Endodermal cell (in vitro differentiated cells): ENCODE measurements around the gene CLSTN2. TPM values are rescaled to one million over a fixed set of nuclear protein-coding genes. Genes with fewer than 3 reads are reported as not detected.

ENCODE experiments used
- DNase-seq: peaks from one replicate; pipeline ENCODE4 v3.0.0-alpha.2; 2017
- H3K27ac ChIP-seq: 2 replicates; pipeline ENCODE4 v1.5.1; 2013; ENCODE audit warnings: mild to moderate bottlenecking, low read depth, low read length, moderate library complexity
- H3K27me3 ChIP-seq: 2 replicates; pipeline ENCODE4 v1.6.1; 2013; ENCODE audit warnings: mild to moderate bottlenecking, low read length, moderate library complexity; ENCODE audit not compliant: insufficient read depth, control insufficient read depth, poor library complexity, severe bottlenecking
- H3K36me3 ChIP-seq: 2 replicates; pipeline ENCODE4 v1.7.0; 2013; ENCODE audit warnings: mild to moderate bottlenecking, low read length, moderate library complexity; ENCODE audit not compliant: control insufficient read depth, insufficient read depth
- H3K4me1 ChIP-seq: one replicate; pipeline ENCODE4 v1.7.0; 2013; ENCODE audit warnings: low read length; ENCODE audit not compliant: control insufficient read depth, insufficient read depth
- H3K4me3 ChIP-seq: 2 replicates; pipeline ENCODE4 v1.5.1; 2013; ENCODE audit warnings: mild to moderate bottlenecking, low read length, moderate library complexity
- H3K9ac ChIP-seq: 2 replicates; pipeline ENCODE4 v1.6.1; 2013; ENCODE audit warnings: mild to moderate bottlenecking, low read length, moderate library complexity; ENCODE audit not compliant: poor library complexity, severe bottlenecking; ENCODE audit errors: extremely low read depth
- H3K9me3 ChIP-seq: 2 replicates; pipeline ENCODE4 v1.6.1; 2013; ENCODE audit warnings: mild to moderate bottlenecking, low read length, moderate library complexity; ENCODE audit not compliant: control insufficient read depth
- H3K27ac Mint-ChIP-seq: 2 replicates; pipeline ENCODE4 v1.8.0; 2020; ENCODE audit warnings: mixed read lengths
- H3K27me3 Mint-ChIP-seq: 2 replicates; pipeline ENCODE4 v1.8.0; 2021; ENCODE audit warnings: mild to moderate bottlenecking, mixed read lengths; ENCODE audit not compliant: insufficient read depth
- H3K36me3 Mint-ChIP-seq: 2 replicates; pipeline ENCODE4 v1.8.0; 2020; ENCODE audit warnings: low read depth, mixed read lengths
- H3K4me1 Mint-ChIP-seq: 2 replicates; pipeline ENCODE4 v1.8.0; 2020; ENCODE audit warnings: mixed read lengths
- H3K4me3 Mint-ChIP-seq: 2 replicates; pipeline ENCODE4 v1.8.0; 2020; ENCODE audit warnings: mild to moderate bottlenecking, moderate library complexity, mixed read lengths
- H3K9me3 Mint-ChIP-seq: 2 replicates; pipeline ENCODE4 v1.8.0; 2020; ENCODE audit warnings: mild to moderate bottlenecking, mixed read lengths
- CTCF ChIP-seq: fragments of 200-600 bp; sonication (generic); conservative IDR thresholded peaks from 2 replicates; pipeline ENCODE4 v1.5.0; 2021; ENCODE audit warnings: antibody characterized with exemption, mild to moderate bottlenecking
- WGBS, 2 experiments: methylation state at CpG; one replicate each; pipeline versions ENCODE4 v1.1.5 to v1.1.7; 2013; ENCODE audit warnings: missing lambda C conversion rate in 2 of 2, mixed read lengths in 1 of 2; ENCODE audit not compliant: insufficient coverage in 1 of 2, insufficient read length in 1 of 2; 5-methylcytosine and 5-hydroxymethylcytosine counted together
- total RNA-seq, 2 donors: library from RNA; stranded (reverse); fragmentation: NEBNext Ultra II Directional in 1 of 2; extraction: Animal tissue kit (Norgen Biotek cat#: 25700) in 1 of 2; gene quantifications; 2 replicates in 1 of 2; 3 replicates in 1 of 2; pipeline ENCODE4 v1.2.1, GENCODE V29; 2021

The CLSTN2 gene
- total RNA-seq, 2 donors from 2014 or later: 0.13 to 0.42 TPM

- Histone ChIP-seq H3K4me3 (no peak overlapping the region), H3K36me3 (no peaks in the 10 kb centered on the region), H3K9me3 (peaks cover 1% of the 10 kb centered on the region), H3K9ac (no peak overlapping the region), H3K4me1 (peaks cover 8% of the 10 kb centered on the region), H3K27ac (no peak overlapping the region), H3K27me3 (no peaks in the 10 kb centered on the region)
- Mint-ChIP-seq H3K27me3 (peaks cover 5% of the 10 kb centered on the region), H3K27ac (no peak overlapping the region), H3K9me3 (peaks cover 16% of the 10 kb centered on the region), H3K36me3 (no peaks in the 10 kb centered on the region), H3K4me1 (peaks cover 14% of the 10 kb centered on the region), H3K4me3 (no peak overlapping the region)
- no peak for TF ChIP-seq CTCF
- 89% methylated on average over 2 of the region's 2 CpGs; no CpG with 5 or more reads in 1 of the 2 experiments for WGBS, 2 experiments
- DNase-seq: no peak
These were observed 288.6 kb downstream of the CLSTN2 start for GRCh38 chr3:140223631-140224030.

GRCh38 chr3:140224307-140224706 lies 289.3 kb downstream of the CLSTN2 start:
- Mint-ChIP-seq H3K36me3 (no peaks in the 10 kb centered on the region), H3K27ac (no peak overlapping the region), H3K27me3 (peaks cover 7% of the 10 kb centered on the region), H3K4me1 (peaks cover 7% of the 10 kb centered on the region), H3K4me3 (no peak overlapping the region), H3K9me3 (peaks cover 22% of the 10 kb centered on the region)
- Histone ChIP-seq H3K4me1 (peaks cover 4% of the 10 kb centered on the region), H3K27me3 (no peaks in the 10 kb centered on the region), H3K4me3 (no peak overlapping the region), H3K9ac (no peak overlapping the region), H3K9me3 (peaks cover 6% of the 10 kb centered on the region), H3K27ac (no peak overlapping the region), H3K36me3 (no peaks in the 10 kb centered on the region)
- 78 to 98% methylated on average over 1 of the region's 1 CpG for WGBS, 2 experiments
- TF ChIP-seq CTCF: no peak
- no peak for DNase-seq

- Histone ChIP-seq H3K36me3 (no peaks in the 10 kb centered on the region), H3K4me3 (no peak overlapping the region), H3K9ac (no peak overlapping the region), H3K27ac (no peak overlapping the region), H3K4me1 (no peaks in the 10 kb centered on the region), H3K27me3 (no peaks in the 10 kb centered on the region), H3K9me3 (peaks cover 6% of the 10 kb centered on the region)
- Mint-ChIP-seq H3K27ac (no peak overlapping the region), H3K36me3 (no peaks in the 10 kb centered on the region), H3K27me3 (peaks cover 11% of the 10 kb centered on the region), H3K4me3 (no peak overlapping the region), H3K9me3 (peaks cover 26% of the 10 kb centered on the region), H3K4me1 (no peaks in the 10 kb centered on the region)
- peak; percentile 28 for TF ChIP-seq CTCF
- no peak for DNase-seq
These were observed 291.0 kb downstream of the CLSTN2 start for GRCh38 chr3:140225996-140226395.
